CD4-positive, alpha-beta T cell treated with Interleukin-6 for 4 hours (primary cell): ENCODE results near the gene SCN10A.

Experiments used
- DNase-seq: peaks from one replicate; pipeline ENCODE4 v3.0.0-alpha.2; 2020; ENCODE audit warnings: mixed read lengths

SCN10A gene

DNA sequence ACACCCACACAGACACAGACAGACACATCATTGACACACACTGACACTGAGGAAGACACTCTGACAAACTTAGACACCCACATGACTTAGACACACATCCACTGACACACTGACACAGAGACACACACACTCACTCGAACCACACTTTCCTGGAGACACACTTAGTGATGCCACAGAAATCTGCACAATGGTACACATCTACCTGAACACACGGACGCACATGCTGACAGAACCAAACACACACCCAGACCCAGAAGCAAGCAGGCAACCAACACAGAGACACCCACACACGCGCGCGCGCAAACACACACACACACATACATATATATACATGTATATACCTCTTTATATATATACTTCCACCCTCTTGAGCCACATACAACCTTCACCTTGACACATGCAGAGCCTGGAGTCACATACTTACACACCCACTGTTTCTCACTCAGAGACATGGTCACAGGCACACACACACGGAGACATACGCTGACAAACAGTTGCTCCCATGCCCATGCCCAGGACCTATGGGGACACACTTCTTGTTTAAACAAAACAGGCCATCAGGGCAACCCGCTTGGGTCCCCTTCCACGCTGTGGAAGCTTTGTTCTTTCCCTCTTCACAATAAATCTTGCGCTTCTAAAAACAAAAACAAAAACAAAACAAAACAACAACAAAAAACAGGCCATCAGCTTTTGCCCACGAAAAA, 165.6 kb downstream of the SCN10A start:
- no peak for DNase-seq

DNA sequence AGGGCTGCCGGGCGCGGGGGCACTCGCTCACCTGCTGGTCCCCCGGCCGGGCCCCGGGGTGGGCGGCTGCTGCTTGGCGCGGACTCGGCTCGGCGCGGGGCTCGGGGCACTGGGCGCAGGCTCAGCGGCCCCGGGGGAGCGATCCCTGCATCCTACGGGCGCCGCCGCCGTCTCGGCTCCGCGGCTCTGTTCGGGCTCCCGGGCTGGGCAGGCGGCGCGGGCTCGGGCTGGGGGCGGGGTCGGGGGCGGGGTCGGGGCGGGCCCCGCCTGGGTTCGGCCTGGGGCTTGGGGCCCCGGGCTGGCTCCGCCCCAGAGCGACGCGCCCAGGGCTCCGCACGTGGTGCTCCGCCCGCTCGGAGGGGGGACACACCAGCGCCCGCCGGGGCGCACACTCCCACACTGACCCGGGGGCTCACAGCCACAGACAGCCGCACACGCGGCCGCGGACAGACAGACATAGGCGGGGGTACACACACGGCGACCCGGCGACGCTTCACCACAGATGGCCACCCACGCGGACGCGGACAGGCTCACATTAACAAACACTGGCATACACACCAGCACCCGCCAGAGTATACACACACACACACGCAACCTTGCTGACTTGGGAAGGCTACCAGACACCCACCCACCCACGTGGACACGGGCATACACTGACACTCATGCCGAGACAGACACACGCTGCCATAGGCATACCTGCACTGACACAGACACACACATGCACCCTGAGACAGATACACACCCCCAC, 166.3 kb downstream of the SCN10A start, which contains the start of gene SCN5A:
Gene SCN5A, minus strand, starts transcription at position 188 of the 748 bp plus-strand sequence. CDS start 16,380 bp downstream, outside the sequence.
- DNase-seq, result peak; percentile 82

DNA sequence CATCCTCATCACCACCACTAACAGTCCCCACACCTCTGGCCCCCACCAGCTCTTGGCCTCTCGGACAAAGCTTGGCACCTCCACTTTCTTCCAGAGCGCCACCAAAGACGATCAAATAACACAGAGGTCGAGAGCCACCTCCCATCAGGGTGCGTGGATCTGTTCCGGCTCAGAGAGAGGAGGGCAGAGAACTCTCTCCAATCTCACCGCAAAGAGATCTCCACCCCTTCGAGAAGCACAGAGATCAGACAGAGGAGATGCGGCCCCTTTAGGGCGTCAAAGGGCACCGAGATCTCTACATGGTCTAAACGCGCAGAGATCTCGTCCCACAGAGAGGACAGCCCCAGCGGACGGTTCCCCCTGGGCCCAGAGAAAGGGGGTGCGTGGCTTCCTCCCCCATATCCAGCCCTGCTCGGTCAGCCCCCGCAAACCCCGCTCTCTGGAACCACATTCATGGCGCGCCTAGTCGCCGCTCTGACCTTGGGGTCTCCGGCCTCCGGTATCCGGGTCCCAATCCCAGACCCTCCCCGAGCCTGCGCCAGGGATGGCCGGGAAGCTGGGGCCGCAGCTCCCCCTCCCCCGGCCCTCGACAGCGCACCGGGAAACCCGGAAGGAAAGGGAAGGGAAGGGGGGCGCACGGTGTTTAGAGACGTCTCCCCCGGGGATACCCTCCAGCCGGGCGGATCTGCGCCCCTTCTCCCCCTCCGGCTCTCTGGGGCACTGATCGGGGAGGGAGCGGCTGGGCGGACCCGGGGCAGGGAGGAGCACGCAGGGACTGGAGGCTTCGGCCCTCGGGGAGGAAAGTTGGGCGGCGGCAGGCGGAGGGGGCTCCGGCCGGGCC, 167.1 kb downstream of the SCN10A start:
- DNase-seq, result peak; percentile 11

GRCh38 chr3:38648024-38648658, 167.9 kb downstream of the SCN10A start:
- DNase-seq, result no peak

DNA sequence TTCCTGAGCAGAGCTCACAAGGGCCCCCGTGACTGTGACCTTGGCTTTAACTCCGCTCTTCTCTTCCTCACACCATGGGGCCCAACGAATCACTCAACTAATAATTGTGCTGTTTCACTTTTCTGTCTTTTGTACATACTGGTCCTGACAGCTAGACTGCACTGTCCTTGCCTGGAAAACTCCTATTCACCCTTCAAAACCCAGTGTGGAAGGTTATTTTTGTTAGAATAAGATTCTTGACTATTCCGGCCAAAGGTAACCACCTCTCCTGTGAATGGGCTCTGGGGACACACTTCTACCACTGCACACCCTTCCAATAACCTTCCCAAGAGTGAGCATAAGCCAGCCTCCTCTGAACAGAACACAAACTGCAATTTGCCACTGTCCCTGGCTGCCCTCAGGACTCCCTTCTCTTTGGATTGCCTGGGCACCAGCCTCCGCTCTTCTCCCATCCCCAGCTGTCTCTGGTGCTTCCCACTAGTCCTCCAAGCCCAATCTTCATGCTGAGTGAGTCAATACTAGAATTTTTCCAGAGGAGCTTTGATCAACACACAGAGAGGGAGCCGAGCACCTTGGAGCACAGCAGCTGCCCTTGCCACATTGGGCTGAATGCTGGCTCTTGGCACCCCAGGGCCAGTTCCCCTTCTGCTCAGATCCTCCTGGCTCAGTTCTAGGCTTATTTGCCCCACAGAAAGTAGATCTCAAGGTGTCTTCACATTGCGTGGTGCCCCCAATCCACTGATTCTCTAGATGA, 168.6 kb downstream of the SCN10A start:
- DNase-seq, result no peak
